ENCODE data around the gene TET3.

The TET3 gene

GRCh38 chr2:73987948-73988700 is 3.4 kb downstream of the TET3 start:
- DNase-seq, result no peak

DNA sequence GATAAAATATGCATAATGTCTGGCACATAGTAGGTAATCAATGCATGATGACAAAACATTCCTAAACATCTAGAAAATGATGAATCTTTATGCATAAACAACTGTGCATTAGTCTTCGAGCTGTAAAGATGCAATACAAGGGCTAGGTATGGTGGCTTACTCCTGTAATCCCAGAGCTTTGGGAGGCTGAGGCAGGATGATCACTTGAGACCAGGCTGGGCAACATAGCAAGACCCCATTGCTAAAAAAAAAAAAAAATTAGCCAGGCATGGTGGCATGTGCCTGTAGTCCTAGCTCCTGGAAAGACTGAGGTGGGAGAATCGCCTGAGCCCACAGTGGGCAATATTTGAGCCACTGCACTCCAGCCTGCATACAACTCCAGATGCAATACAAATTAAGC is 5.3 kb downstream of the TET3 start:
- no peak for DNase-seq

GRCh38 chr2:73990531-73990930 is 5.8 kb downstream of the TET3 start:
- no peak for DNase-seq

GRCh38 chr2:73992036-73992435 is 7.3 kb downstream of the TET3 start:
- no peak for DNase-seq

DNA sequence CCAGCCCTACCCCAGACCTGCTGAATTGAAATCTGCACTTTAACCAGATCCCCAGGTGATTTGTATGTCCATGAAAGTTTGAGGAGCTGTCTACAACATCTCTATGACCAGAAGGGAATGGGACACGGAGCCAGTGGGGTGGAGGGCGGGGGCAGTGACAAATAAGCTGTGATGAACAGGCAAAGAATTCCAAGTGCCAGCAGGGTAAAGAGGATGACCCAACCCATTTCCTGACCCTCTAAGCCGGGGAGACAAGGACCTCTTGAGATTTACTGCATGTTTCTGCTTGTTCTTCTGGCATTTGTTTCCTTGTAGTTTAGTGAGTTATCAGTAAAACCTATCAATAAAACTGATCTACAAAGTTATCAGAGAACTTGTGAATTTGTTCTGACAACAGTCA is 8.7 kb downstream of the TET3 start:
- no peak for DNase-seq

GRCh38 chr2:73993778-73994177 is 9.1 kb downstream of the TET3 start:
- no peak for DNase-seq

GRCh38 chr2:73994178-73994831 is 9.6 kb downstream of the TET3 start:
- DNase-seq, result no peak

GRCh38 chr2:73995810-73996209 is 11.1 kb downstream of the TET3 start:
- DNase-seq, result no peak

DNA sequence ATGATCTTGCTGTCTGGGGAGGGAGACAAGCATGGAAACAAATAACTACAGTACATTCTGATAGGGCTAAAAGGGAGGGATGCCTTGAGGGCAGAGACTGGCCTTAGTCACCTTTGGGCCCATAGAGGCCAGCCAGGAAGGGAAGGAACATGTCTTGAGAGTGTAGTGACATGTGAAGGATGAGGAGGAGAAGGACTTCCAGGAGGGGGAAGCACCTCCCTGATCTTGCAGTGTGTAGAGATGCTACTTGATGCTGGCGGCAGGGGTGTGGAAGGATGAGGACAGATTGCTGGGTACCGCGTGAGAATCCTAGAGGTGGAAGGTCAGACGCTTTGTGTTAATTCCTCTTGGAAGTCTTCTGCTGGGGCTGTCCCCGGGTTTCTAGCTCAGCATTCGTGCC is 13.1 kb downstream of the TET3 start:
- DNase-seq, result no peak

- no peak for DNase-seq
Measured at GRCh38 chr2:73998451-73998850, 13.7 kb downstream of the TET3 start.

- no peak for DNase-seq
Measured at GRCh38 chr2:73998933-73999332, 14.2 kb downstream of the TET3 start.

GRCh38 chr2:73999881-74000597 is 15.3 kb downstream of the TET3 start:
- no peak for DNase-seq

DNA sequence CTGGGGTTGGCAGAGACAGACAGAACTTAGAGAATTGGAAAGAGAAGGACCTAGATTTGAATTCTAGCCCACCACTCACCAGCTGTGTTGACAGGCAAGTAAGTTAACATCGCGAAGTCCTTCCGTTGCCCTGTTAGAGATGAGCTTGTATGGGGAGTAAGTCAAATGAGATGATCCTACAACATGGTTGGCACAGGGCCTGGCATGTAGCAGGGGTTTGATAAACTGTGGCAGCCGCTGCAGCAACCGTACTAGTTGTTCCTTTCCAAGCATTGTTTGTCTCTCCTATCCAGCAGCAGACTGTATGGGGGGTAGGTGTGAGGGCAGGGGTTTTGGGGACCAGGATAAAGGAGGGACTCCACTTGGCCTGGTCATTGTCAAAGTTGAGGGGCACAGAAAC is 16.0 kb downstream of the TET3 start:
- no peak for DNase-seq

DNA sequence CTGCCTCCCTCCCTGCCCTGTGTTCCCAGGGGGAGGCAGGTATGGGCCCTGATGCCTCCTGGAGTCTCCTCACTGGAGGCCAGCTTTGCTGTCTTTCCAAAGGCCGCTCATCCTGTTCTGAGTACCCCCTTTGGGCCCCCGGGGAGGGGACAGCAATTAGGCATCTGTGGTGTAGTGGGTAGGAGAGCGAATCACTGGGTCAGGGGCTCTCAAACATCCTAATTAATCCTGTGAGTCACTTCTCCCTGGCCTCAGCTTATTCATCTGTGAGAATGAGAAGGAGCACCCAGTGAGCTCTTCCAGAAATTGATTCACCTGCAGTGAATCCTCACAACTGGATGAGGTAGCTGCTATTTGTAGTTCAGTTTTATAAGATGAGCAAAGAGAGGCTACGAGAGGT is 16.4 kb downstream of the TET3 start:
- DNase-seq, result peak; percentile 40

- no peak for DNase-seq
Measured at GRCh38 chr2:74001781-74002504, 17.2 kb downstream of the TET3 start.

DNA sequence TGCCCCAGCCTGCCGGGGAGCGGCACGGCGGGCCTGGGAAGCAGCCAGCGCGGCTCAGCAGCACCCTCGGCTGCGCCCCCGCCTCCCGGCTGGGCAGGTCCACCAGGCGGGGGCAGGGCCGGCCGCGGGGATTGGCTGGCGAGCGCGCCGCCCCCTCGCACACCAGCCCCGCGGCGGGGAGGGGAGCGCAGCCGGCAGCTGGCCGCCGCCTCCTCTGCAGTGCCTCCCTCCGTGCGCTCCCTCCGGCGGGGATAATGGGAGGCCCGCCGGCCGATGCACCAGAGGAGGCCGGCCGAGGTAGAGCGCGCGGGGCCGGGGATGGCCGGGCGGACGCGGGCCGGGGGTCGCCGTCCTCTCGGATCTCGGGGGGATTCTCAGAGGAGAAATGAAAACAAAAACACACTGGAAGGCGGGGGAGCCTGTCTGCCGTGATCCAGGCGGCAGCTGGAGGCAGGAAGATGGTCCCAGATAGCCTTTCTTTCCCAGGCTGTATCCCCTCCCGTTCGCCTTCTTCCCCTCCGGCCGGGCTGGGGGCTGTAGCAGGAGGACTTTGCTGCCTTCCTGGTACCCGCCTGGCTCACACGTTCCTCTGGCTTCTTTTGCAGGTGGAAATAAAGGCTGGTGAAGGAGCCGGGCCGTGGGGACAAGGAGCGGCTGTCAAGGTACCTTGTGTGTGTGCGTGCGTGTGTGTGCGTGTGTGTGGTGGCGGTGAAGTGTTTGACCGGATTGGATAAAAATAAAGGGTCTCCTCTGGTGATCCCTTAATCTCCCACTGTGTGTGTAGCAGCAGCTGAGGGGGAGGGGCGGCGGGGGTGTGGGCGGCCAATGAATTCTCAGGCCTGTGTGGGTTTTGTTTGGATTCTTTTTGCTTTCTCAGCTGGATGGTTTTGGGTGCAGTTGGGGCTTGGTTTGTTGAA is 18.1 kb downstream of the TET3 start:
- DNase-seq, result peak; percentile 72

DNA sequence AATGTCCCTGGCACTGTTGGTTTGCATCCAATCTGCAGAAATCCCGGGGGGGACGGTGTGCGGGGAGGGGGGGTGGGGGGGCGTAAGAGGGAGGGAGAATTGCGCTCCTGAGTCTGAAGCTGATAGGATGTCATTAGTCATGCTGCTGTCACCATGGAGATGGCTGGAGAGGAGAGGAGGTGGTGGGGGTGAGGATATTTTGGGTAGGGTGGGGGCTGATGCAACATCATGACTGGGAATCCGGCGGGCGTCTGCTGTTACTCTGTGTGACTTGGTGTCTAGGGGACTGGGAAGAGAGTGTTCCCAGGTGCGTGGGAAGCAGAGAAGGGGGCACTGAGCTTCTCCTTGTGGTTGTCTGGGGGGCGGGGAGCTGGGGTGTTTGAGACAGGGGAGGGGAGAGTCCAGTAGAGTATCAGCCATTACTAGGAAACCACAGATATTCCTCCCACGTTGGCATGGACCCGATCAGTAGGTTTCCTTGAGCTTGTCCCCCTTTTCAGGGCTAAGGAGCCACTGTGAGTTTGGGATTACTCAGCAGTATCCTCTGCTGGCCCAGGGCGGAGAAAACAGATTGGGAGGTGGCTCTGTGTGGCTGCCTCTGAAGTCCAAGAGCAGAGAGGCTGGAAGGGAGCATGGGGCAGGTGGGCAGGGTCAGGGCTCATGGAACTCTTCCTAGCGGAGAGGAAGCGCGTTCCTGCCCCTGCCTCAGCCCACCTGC is 18.9 kb downstream of the TET3 start:
- no peak for DNase-seq

GRCh38 chr2:74004212-74005182 is 19.8 kb downstream of the TET3 start:
- no peak for DNase-seq

- no peak for DNase-seq
Measured at GRCh38 chr2:74005786-74006185, 21.1 kb downstream of the TET3 start.

DNA sequence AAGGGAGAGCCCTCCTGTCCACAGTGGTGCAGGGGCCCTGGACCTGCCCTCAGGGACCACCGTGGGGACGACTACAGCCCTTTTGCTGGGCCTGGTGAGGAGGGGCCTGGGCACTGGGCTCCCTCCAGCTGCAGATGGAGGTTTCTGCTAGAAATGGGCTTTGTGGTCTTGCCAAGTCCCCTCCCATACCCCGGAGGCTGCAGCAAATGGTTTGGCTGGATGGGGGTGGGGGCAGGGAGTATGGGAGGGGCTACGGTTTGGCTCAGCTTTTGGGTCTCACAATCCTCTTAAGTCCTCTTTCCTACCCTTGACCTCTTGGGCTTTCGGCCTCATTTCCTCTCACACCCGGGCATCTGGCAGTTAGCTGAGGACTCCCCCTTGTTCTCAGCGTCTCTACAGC is 21.7 kb downstream of the TET3 start:
- DNase-seq, result no peak
